Measurements from ENCODE around the gene SPCS2. TPM values are rescaled to one million over a fixed set of nuclear protein-coding genes. Genes with fewer than 3 reads are reported as not detected.
"Not testable (repeated sequence)": the region's sequence is repeated elsewhere in the genome, so short reads cannot be mapped to it uniquely, and the experiment has no call there.

SPCS2 gene
- polyA plus RNA-seq, 1 donor, result 94.6 TPM

DNA sequence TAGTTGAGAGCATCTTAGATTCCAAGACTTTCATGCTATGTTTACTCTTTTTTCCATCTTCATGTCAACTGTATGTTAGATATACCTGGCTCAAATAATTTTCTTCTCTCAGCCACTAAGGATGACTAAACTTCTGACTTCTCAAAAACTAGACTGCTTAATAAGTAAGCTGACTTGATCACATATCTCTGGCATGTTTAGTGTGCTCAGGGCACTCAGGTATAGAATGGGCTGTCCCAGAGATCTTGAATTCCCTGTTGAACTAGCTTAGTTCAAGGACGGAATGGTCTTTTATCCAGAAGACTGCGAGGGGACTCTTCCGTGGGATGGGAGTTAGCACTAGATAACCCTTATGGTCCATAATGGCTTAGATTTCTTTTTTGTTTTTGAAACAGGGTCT is 52.6 kb downstream of the SPCS2 start:
- no peak for DNase-seq (ENCODE audit: low read depth)

DNA sequence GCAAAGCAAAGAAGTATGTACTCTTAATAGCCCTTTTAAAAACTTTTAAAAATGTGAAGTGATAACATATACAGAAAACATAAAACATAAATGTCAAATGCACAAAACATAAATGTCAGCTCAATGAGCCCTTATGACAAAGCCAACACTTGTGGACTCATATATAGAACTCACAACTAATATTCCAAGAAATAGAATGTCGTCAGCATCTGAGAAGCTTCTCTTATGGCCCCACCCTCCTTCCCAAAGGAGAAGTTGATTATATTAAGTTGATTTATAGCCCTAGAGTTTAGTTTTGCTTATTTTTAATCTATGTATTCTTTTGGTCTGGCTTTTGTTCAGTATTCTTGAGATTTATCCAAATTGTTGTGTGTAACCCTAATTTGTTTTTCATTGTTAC is 53.5 kb downstream of the SPCS2 start:
- no peak for DNase-seq (ENCODE audit: low read depth)

DNA sequence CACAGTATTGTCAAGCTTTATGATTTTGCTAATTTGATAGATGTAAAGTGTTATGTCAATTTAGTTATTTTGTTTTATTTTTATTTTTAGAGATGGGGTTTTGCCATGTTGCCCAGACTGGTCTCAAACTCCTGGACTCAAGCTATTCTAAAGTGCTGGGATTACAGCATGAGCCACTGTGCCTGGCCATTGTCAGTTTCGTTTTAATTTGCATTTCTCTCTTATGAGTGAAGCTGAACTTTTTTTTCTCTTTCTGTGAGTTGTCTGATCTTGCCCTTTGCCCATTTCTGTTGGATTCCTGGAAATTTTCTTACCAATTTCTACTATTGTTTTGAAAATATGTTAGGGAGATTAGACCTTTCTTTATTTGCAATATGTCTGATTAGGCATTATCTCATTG is 55.1 kb downstream of the SPCS2 start:
- no peak for DNase-seq (ENCODE audit: low read depth)

DNA sequence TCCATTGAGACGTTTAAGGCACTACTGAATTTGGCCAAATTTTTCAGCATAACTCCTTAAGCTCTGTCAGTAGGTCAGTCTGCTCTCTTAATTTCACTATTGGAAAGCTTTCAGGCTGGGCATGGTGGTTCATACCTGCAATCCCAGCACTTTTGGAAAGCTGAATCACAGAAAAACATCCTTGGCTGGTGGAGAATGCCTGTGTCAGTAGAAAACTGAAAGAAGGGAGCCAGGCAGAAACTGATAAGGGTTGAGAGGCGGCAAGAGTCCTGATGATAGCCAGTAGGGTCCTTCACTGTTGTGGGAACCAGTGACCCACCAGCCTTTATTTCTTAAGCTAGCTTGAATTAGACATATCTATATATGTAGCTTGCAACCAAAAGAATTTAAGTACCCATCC is 62.3 kb downstream of the SPCS2 start:
- no peak for DNase-seq (ENCODE audit: low read depth)

DNA sequence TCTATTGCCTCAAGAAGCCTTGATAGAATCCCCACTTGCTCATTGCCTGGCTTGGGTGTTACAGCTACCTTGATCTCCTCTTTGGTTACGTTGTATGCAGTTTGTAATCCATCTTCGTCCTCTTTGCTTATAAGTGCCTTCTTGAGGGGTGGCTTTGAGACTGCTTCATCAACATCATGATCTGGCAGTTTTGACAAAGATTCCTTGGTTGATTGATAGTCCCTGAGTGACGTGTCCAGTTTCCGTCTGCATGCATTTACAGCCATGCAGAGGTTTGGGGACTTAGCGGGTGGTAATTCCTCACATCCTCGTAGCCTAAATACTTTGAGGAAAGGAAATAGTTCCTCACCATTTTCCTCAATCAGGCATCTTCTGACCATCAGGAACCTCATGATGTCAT is 62.8 kb downstream of the SPCS2 start:
- no peak for DNase-seq (ENCODE audit: low read depth)

DNA sequence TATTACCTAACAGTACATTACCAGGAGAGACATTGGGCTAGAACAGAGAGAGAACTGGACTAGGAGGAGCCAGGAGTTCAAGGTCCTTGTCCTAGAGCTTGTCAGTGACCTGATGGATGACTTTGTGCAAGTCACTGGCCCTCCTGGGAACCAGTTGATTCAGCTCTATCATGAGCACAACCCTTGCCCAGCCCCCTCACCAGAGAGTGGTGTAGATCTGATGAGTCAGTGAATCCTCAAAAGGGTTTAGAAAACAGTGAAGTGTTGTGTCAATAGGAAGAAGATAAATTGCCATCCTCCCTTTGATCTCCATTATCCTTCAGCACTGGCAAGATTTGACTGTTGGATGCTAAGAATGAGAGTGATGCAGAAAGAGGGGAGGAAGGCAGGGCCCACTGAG is 64.0 kb downstream of the SPCS2 start:
- DNase-seq (ENCODE audit: low read depth), result no peak

DNA sequence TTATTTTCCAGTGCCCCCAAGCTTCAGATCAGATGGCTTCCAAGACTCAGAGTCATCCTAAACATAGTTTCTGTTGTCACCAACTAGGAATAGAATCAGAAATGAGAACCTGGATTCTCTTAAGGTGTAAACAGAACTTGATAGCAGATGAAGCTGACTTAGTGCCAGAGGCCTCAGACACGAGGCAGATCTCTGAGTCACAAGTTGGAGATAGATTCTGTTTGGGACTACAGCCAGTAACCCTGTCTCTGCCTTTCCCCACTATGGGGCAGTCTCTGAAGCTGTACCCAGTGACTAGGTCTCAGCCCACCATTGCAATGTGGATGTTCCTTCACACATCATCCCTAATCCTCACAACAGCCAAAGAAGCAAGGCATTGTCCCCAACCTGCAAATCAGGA is 65.1 kb downstream of the SPCS2 start:
- DNase-seq (ENCODE audit: low read depth), result peak; percentile 9

DNA sequence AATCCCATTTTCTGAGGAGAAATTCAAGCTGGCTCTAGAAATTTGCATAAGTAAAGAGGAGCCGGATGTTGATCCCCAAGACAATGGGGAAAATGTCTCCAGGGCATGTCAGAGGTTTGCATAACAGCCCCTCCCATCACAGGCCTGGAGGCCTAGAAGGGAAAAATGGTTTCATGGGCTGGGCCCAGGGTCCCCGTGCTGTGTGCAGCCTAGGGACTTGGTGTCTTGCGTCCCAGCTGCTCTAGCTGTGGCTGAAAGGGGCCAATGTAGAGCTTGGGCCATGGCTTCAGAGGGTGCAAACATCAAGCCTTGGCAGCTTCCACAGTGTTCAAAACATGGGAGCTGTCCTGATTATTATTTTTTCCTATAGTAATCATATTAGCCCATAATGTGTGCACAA is 70.1 kb downstream of the SPCS2 start:
- DNase-seq (ENCODE audit: low read depth), result not testable (repeated sequence)

DNA sequence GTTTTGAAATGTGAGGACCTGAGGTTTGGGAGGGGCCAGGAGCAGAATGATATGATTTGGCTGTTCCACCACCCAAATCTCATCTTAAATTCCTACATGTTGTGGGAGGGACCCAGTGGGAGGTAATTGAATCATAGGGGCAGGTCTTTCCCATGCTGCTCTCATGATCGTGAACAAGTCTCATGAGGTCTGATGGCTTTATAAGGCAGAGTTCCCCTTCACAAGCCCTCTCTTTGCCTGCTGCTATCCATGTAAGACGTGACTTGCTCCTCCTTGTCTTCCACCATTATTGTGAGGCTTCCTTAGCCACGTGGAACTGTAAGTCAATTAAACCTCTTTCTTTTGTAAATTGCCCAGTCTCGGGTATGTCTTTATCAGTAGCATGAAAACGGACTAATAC is 71.3 kb downstream of the SPCS2 start:
- DNase-seq (ENCODE audit: low read depth), result not testable (repeated sequence)

DNA sequence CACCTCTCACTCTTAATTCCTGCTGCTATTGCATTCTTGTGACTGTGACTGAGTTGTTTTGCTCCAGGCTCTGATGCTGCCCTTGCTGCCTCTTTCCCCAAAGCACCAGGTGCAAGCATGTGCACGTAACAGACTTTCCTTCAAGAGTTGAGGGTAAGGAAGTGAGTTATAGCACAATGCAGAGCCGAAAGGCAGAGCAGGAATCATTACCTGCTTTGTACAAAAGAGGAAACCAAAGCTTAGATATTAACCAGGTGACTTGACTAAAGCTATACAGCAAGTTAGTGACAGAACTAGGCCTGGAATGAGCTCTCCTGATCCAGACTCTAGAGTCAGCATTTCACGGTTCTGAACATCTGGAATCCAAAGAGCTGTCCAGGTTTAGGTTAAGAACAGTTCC is 73.2 kb downstream of the SPCS2 start:
- DNase-seq (ENCODE audit: low read depth), result no peak

DNA sequence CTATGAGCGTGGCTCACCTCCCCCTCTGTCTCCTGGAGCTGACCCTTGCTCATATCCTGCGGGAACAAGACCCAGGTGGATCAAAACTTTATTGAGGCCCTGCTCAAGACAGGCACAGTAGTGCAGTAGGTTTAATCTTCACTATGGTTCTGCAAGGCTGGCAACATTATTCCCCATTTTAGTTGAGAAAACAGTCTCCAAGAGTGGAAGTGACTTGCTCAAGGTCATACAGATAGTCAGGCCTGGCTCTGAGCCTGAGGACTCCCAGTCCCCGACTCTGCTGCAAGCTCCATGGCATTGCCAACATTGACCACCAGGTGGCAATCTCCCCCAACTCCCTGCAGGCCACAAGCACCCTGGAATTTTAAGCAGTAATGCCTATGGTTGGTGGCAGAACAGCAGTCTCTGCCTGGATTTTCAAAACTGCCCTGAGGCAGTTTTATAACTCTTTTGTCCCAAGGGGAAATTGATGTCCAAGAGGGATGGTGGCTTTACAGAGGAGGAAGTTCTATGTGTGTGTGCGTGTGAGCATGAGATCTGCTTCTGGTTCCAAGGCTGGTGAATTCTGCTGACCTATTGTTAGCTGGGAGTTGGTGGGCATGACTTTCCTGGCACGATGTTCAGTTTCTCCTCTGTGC is 73.8 kb downstream of the SPCS2 start:
- DNase-seq (ENCODE audit: low read depth), result peak; percentile 35

DNA sequence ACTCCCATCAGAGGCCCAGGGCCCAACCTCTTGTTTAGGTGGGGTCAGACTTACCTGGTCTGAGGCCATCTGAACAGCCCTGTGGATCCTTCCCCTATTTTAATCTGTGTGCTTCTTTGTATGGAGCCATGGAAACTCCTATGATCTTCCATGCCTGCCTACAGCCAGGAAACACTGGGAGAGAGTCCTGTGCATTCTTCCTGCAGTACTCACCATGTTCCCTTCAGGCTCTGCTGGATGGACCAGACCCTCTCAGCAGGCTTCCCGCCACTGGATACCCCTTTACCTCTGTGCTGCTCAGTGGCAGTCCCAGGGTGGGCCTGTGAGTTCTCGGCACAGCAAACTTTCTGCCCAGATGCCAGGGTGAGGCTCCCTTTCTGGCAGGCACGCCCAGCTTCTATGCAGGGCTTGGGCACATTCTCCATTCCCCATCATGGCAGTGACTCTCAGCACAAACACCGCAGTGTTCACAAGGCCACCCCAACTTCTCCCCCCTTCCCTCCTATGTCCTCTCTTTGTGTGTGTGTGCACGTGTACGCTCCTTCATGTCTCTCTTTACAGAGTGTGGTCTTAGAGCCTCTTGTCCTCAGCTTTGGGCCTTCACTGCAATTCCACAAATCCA is 74.5 kb downstream of the SPCS2 start:
- DNase-seq (ENCODE audit: low read depth), result no peak

DNA sequence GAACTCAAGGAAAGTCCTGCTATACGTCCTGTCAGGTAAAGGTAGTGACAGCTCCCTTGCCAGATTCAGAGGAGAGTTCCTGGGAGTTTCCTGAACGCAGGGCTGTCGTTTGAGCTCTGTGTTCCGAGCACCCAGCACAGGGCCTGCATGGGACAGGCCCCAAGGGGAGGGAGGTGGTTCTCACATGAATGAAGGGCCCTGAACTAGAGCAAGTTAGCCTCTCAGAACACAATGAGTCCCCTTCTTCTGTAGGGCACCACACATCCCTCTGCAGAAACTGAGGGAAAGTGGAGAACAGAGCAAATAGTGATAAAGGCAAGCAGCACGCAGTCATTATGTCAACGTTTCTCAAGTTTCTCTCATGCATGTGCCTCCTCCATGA is 75.0 kb downstream of the SPCS2 start:
- no peak for DNase-seq (ENCODE audit: low read depth)

DNA sequence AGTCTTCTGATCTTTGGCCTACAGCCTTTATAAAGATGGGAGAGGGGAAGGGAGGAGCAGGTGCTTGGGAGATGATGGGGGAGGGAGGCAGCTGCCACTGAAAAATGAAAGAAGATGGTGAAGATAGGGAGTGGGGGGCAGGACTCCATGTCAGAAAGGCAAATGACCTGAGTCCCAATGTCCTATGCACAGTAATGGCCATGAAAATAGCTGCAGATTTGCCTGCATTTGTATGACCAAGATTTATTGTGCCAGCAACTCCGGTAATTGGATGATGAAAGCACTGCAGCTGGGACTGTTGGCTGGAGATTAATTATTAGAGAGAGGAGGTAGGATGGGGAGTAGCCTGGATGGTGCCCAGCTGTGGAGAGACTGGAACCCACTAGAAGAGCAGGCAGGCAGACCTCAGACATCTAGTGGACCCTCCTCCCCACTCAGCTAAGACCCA is 75.7 kb downstream of the SPCS2 start:
- DNase-seq (ENCODE audit: low read depth), result no peak

DNA sequence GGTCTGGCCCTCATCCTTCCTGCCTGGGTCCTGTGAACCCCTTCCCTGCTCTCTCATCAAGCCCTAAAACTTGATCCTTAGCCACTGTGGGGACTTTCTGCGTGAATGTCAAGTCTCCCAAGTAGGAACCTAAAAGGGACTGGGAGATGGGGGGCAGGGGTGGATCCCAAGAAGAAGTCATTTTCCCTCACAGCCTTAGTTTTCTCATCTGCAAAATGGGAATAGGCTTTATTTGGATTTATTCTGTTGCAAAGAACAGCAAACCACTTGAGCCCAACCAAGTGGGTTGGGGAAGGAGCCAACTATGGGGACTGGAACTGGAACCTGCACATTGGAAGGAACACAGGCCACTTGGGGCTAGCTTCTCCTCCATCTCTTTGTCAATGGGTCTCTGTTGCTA is 76.5 kb downstream of the SPCS2 start:
- DNase-seq (ENCODE audit: low read depth), result no peak

DNA sequence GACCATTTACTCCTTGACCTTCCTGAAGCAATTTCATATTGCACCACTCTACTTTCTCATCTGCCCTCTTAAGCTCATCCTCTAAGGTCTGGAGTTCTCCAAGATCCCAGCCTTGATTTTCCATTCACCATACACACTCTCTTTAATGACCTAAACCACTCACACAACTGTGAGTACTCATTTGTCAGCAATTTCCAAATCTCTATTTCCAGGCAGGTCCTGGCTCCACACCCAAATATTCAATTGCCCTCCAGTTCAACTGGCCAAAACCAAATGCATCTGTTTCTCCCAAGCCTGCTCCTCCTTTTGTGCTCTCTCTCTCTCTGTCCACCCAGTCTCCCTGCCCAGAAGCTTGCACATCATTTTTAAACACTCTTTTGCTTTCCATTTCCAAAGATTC is 79.3 kb downstream of the SPCS2 start:
- DNase-seq (ENCODE audit: low read depth), result no peak

Other genes with a start within 250 kb of the SPCS2 start
- gene CHRDL2, start 217.8 kb upstream of the SPCS2 start, polyA plus RNA-seq (ENCODE audit: insufficient read length), result 2.5 TPM
- 11.2 TPM for gene RNF169, start 200.4 kb upstream of the SPCS2 start, polyA plus RNA-seq (ENCODE audit: insufficient read length)
- gene XRRA1, start 175 bp upstream of the SPCS2 start, polyA plus RNA-seq (ENCODE audit: insufficient read length), result 13.5 TPM
- gene NEU3, start 39.7 kb downstream of the SPCS2 start, polyA plus RNA-seq (ENCODE audit: insufficient read length), result 23.1 TPM
- 0.11 TPM for gene OR2AT4, start 147.6 kb downstream of the SPCS2 start, polyA plus RNA-seq (ENCODE audit: insufficient read length)
- 10.2 TPM for gene SLCO2B1, start 201.8 kb downstream of the SPCS2 start, polyA plus RNA-seq (ENCODE audit: insufficient read length)